DMS79 (cell line): ENCODE results near the gene GBF1.
"Not testable (repeated sequence)": the region's sequence is repeated elsewhere in the genome, so short reads cannot be mapped to it uniquely, and the experiment has no call there.

Source experiments
- DNase-seq: peaks from one replicate; lab custom pipeline; 2025; lab: John Stamatoyannopoulos, UW

The GBF1 gene

DNA sequence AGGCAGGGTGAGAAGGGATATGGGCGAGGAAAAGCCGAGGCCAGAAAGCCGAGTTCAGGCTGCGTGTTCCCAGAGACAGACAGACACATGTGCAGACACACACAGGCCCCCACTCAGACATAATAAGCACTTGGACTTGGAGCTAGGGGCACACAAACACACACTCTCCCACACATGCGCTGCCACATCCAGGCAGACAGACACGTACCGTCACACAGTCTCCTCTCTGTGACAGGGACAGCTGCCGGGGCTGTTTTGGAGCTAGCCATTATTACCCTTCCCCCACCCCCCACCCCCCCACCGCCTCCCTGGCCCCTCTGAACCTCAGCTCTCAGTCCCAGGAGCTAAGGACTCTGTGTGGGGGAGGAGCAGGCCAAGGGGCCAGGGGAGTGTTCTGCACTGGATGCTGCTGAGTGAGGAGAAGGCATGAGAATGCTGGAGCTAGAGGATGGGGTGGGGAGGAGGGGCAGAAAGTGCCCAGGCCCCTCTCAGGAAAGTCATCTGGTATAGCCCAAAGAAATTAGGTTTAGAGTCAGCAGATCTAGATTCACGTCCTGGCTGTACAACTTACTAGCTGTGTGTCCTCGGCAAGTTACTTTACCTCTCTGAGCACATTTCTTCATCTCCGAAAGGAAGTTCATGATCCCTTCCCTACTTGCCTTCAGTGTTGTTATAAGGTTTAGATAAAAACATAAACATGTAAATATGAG lies 10.3 kb upstream of the GBF1 start:
- no peak for DNase-seq

- no peak for DNase-seq
Observed at GRCh38 chr10:102235598-102235920, 9.8 kb upstream of the GBF1 start.

DNA sequence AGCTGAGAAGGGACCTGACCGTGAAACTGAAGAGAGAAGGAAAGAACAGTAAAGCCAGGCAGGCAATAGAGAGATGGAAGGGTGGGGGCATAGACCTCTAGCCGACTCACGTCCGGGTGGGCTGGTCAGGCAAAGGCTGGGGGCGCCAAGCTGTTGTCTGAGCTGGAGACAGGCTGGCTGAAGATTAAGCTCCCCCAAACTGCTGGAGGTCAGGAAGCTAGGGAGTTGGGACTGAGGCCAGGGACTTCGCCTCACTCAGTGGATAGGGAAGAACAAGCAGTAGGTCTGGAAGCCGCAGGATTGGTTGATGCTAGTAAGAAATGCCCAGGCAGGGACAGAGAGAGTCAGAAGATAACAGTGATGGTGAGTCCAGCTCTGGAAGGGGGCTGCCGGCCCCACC lies 9.3 kb upstream of the GBF1 start:
- no peak for DNase-seq

- DNase-seq: no peak
Observed at GRCh38 chr10:102237711-102238252, 7.5 kb upstream of the GBF1 start.

GRCh38 chr10:102240467-102241031 lies 4.8 kb upstream of the GBF1 start:
- DNase-seq: no peak

DNA sequence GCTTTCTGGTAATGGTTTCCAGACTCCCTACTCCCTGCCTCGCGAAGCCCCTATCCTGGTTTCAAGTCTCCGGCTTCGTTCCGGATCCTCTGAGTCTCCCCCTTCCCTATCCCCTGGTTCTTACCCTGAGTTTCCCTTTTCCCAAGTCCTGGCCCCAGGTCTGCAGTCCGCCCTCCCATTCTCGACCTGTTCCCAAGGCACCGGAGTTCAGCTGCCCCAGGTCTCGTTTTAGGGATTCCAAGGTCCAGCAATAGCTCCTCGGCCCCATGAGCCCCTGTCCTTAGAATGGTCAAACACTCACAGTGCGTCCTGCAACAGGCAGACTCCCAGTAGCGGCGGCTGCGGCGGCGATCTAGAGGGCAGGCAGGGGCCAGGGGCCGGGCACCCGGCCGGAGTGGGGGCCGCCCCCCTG lies 4.3 kb upstream of the GBF1 start:
- no peak for DNase-seq

DNA sequence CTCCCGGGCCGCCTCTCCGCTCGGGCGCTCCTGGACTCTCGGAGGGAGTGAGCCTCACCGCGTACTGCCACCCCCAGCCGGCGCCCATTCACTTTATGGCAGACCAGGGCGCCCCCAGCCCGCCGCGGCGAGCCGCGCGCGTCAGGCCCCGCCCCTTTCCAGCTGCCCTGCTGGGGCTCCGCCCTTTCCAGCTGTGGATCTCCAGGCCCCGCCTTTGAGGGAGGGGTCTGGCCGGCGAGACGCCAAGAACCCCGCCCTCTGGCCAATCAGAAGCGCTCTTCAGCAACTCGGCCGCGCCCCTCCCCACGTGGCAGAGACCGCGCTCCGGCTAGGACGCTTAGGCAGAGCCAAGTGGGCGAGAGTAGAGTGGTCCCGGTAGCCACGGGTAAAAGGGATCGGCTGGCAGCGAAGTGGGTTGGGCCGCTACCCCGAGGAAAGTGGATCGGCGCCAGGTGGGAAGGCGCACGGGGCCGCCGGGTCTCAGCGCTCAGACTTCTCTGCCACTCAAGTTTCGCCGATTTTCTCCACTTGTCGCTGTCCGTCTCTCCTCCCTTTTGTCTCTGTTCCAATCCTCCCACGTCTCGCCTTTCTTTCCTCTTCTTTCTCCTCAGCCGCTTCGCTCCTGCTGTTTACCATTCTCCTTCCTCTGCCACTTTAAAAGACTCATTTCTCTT lies 3.8 kb upstream of the GBF1 start, which contains the start of gene PITX3:
PITX3 (minus strand) TSS at position 69 of the 674 bp plus-strand sequence. CDS start 9,432 bp downstream, outside the sequence.
- peak; percentile 46 for DNase-seq

GRCh38 chr10:102242118-102242485 lies 3.2 kb upstream of the GBF1 start:
- no peak for DNase-seq

DNA sequence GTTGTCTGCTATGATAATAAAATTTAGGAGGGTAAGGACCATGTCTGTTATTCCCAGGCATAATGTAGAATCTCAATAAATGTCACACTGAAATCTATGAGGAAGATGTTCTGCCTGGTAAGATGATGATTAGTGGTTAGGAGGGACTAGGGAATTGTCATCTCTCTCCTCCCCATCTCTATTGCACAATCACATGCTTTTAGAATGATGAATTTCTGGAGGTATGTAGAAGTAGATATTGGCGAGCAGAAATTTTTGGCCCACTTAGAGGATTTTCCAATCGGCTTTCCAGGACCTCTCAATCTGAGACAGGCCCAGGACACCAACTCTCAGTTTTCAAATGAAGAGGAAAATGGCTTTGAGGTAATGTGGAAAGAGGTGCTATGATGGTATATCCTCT lies 2.0 kb upstream of the GBF1 start:
- DNase-seq: no peak

- no peak for DNase-seq
Observed at GRCh38 chr10:102245932-102246251, 560 bp downstream of the GBF1 start.

- DNase-seq: no peak
Observed at GRCh38 chr10:102246261-102246660, 929 bp downstream of the GBF1 start.

- no peak for DNase-seq
Observed at GRCh38 chr10:102247734-102248133, 2.4 kb downstream of the GBF1 start.

- DNase-seq: not testable (repeated sequence)
Observed at GRCh38 chr10:102252508-102252907, 7.2 kb downstream of the GBF1 start.

GRCh38 chr10:102254426-102254825 lies 9.1 kb downstream of the GBF1 start:
- no peak for DNase-seq

DNA sequence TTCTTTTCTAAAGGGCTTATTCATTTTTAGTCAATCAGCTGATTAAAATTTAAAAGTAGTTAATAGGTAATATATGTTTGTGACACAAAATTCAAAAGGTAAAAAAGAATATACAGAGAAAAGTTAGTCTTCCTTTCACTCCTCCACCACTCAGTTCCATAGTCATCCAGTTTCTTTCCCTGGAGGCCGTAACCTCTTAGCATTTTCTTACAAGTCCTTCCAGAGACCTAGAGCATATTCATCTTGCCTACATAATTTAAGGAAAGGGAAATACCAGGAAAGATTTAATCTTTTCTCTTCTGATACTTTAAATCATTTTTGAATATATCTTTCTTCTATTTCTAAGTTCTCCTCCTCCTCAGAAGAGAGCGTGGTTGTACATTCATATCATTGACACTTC lies 10.1 kb downstream of the GBF1 start:
- DNase-seq: no peak

DNA sequence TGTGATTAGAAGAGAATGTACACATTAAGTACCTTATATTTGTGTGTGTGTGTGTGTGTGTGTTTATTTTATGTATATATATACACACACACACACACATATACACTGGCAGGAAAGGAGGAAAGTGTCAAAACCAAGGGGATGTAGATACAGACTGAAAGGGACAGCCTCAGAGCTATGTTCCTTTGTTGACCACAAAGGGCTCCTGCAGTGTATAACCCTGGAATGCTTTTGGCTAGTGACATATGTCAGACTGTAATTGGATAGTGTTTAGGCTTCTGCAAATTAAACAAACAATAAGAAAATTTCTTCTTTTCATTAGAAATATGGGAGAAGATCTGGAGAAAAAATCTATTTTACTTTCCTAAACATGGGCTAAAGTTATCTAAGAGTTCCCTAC lies 15.9 kb downstream of the GBF1 start:
- DNase-seq: no peak

GRCh38 chr10:102261842-102262241 lies 16.5 kb downstream of the GBF1 start:
- DNase-seq: no peak

- no peak for DNase-seq
Observed at GRCh38 chr10:102262744-102263370, 17.5 kb downstream of the GBF1 start.

DNA sequence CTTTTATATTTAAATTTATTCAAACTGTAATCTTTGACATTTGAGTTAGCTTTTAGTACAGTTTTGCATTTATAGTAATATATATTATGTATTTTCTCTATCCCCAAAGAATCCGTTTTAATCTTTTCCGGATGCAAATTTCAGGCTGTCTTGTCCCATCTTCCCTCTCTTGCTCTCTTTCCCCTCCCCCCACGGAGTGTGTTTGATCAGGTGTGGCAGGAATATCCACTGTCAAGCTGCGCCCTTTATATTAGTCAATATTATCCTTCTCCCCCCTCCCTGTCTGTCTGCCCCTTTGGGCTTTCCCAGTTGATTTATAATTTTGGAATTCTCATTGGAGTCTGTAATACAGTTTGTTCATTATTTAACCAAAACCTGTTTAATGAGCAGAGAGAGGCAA lies 19.0 kb downstream of the GBF1 start:
- DNase-seq: no peak

- no peak for DNase-seq
Observed at GRCh38 chr10:102266670-102267069, 21.3 kb downstream of the GBF1 start.

- DNase-seq: no peak
Observed at GRCh38 chr10:102267748-102268147, 22.4 kb downstream of the GBF1 start.

- no peak for DNase-seq
Observed at GRCh38 chr10:102268375-102268888, 23.1 kb downstream of the GBF1 start.

DNA sequence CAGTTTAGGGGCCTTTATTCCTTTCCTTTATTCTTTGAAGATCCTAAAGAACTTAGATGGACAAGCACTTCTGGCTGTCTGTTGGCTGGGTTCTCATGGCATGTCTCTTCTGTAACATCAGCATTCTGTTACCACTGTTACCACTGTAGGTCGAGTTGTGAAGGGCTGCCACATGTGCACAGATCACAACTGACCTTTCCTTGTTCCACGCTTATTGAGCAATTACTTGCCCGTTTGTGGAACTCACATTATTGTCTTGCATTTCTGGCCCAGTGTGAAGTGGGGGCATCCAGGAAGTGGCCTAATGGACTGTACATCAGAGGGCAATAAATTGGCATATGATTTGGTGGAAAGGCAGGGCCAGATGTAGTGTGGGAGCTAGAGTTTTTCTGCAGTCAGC lies 23.7 kb downstream of the GBF1 start:
- DNase-seq: no peak
